Measurements from ENCODE around the gene TNIK.

GRCh38 chr3:171277456-171278298, 182.5 kb downstream of the TNIK start:
- TF ChIP-seq CTCF (IDR thresholded peaks at IDR 0.05) (no peak), POLR2AphosphoS5 (IDR thresholded peaks at IDR 0.05) (no peak), POLR2A (IDR thresholded peaks at IDR 0.05) (no peak)

Data from upper lobe of left lung (tissue), 4 donors.